Bone marrow (tissue), 2 donors: ENCODE results near the gene YKT6.

Source experiments
- DNase-seq, 2 donors: peaks; one replicate each; lab custom pipeline; 2025; lab: John Stamatoyannopoulos, UW

YKT6 gene

DNA sequence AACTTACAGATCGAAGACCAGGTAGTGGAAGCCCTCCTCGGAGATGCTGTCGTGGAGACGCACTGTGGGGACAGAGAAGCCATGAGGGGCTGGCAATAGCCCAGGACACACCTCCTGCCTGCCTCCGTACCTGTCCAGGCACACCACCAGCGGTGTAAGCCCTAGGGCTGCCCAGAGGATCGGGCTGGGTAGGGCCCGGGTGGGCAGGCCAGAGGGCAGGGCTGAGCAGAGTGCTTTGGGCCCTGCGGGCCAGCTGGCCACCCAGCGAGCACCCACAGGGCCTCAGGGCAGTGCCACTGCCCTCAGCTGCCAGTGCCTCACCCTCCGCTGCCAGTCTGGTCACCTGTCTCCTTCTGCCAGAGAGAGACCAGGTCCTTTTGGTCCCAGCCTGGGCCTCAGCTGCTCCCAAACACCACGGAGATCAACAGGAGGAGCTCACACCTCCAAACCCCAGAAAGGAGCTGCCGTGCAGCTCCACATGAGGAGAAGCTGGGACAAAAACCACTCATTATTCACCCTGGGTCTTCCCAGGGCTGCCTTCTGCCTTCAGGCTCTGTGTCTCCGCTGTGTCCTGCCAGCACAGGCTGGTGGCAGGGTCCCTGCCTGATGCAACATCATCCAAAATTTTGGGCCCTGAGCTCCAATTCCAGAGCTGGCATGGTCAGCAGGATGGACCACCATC, 58.2 kb downstream of the YKT6 start:
- no peak for DNase-seq

DNA sequence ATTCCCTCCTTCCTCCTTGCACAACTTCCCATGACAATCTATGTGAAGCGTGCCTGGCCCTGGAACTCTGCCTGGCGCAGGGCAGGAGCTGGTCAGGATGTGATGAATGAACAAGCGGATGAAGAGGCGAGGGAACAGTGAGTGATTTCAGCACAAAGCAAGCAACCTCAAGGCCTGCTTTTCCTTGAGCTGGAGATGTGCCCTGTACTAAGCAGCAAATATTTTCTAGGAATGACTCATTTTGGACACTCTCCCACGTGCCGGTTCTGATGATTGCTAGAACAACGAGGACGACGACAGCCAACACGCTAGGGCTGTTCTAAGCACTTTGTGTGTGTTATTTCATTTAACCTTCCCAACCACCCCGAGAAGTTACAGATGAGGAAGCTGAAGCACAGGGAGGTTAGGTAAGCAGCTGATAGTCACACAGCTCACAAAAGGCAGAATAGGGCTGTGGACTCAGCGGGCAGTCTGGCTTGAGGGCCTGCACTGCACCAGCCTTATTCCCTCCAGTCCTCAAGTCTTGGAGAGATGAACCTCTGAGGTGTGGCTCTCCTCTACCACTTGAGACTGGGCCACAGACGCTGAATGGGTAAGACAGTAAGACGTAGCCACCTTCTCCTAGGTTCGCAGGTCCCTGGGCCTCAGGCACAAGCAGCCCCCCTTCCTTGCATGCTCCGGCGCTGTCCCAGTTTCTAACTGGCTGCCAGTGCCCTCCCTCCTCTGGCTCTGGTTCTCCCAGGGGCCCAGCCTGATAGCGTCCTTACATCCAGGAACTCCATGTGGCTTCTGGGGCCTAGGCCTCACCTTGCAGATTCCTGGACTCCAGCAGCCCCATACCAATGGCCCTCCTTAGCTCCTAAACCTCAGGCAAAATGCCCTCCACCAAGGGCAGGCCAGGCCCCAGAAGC, 59.0 kb downstream of the YKT6 start:
- DNase-seq = no peak

- DNase-seq = no peak
Measured at GRCh38 chr7:44261240-44261639, 60.5 kb downstream of the YKT6 start.

- DNase-seq = no peak
Measured at GRCh38 chr7:44262031-44262430, 61.3 kb downstream of the YKT6 start.

DNA sequence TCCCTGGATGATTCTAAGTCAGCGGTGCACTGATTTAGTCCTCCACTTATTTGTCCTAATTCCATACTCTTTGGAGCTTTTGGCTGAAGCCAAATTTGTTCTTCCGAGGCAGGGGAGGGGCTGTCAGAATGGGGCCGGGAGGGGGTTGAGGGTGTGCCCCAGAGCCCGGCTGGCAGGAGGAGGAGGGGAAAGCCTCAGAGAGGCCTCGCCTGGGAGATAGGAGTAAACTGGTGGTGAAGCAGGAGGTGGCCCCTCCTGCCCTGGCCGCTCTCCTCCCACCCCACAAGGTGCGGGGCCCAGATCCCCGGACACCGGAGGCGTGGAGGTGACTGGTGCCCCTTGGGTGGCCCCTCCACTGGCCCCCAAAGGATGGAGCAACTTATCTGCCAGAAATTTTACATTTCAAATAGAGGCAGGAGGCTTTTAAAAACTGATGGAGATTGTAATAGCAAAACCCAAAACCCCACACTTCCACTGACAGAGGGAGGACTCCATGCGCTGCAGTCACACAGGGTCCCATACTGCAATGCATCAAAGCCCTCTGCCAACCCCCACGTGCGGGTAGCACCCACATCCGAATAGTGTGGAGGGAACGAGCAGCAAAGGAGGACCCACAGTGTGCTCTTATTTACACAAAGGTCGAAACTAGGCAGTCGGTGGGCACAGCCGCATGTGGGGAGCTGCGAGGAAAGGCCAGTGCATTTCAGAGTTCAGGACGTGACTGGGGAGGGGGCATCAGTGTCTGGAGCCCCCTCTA, 62.7 kb downstream of the YKT6 start:
- DNase-seq = no peak
